WTC11 (cell line): ENCODE results near the gene NEDD4. TPM values are rescaled to one million over a fixed set of nuclear protein-coding genes. Genes with fewer than 3 reads are reported as not detected.
"Not testable (repeated sequence)": the region's sequence is repeated elsewhere in the genome, so short reads cannot be mapped to it uniquely, and the experiment has no call there.

ENCODE experiments used
- ATAC-seq: fragments of 200-7000 bp; cut with Tn5 transposase; 2 replicates; pipeline ENCODE4 v1.10.0; 2021; ENCODE audit warnings: mild to moderate bottlenecking, moderate library complexity
- CTCF ChIA-PET: fragments of 300-600 bp; sonication (Branson Sonifier 250); formaldehyde crosslinking; loops from one replicate; lab custom pipeline; 2021; ENCODE audit warnings: antibody characterized with exemption; lab: Charles Lee
- POLR2A ChIA-PET: fragments of 350-600 bp; sonication (Branson Sonifier 250); formaldehyde crosslinking; loops from one replicate; lab custom pipeline; 2021; ENCODE audit warnings: antibody characterized with exemption; lab: Charles Lee
- DNase-seq: peaks from one replicate; pipeline ENCODE4 v3.0.0; 2021; ENCODE audit warnings: low spot score
- H3K27ac Mint-ChIP-seq: 2 replicates; pipeline ENCODE4 v1.8.0; 2021; ENCODE audit warnings: mixed read lengths
- H3K27me3 Mint-ChIP-seq: 2 replicates; pipeline ENCODE4 v1.8.0; 2021; ENCODE audit warnings: low read depth, mild to moderate bottlenecking, moderate library complexity, mixed read lengths
- H3K36me3 Mint-ChIP-seq: 2 replicates; pipeline ENCODE4 v1.8.0; 2021; ENCODE audit warnings: mixed read lengths
- H3K4me1 Mint-ChIP-seq: 2 replicates; pipeline ENCODE4 v1.8.0; 2022; ENCODE audit warnings: mixed read lengths
- H3K4me3 Mint-ChIP-seq: 2 replicates; pipeline ENCODE4 v1.8.0; 2021; ENCODE audit warnings: mild to moderate bottlenecking, moderate library complexity, mixed read lengths
- H3K9me3 Mint-ChIP-seq: 2 replicates; pipeline ENCODE4 v1.8.0; 2021; ENCODE audit warnings: mixed read lengths
- ATF1 ChIP-seq: sonication (generic); formaldehyde crosslinking; IDR thresholded peaks from 2 replicates; pipeline ENCODE4 v1.8.1; 2023; ENCODE audit warnings: mild to moderate bottlenecking, moderate library complexity, missing genetic modification reagents
- ATF6 ChIP-seq: sonication (generic); formaldehyde crosslinking; IDR thresholded peaks from 2 replicates; pipeline ENCODE4 v1.8.1; 2023; ENCODE audit warnings: mild to moderate bottlenecking, missing genetic modification reagents
- E2F5 ChIP-seq: sonication (generic); formaldehyde crosslinking; IDR thresholded peaks from 2 replicates; pipeline ENCODE4 v1.8.1; 2022; ENCODE audit warnings: mild to moderate bottlenecking, moderate library complexity, missing genetic modification reagents
- ESRRA ChIP-seq: sonication (generic); formaldehyde crosslinking; IDR thresholded peaks from 2 replicates; pipeline ENCODE4 v1.8.1; 2022; ENCODE audit warnings: mild to moderate bottlenecking, missing genetic modification reagents, borderline replicate concordance
- FOXJ3 ChIP-seq: sonication (generic); formaldehyde crosslinking; IDR thresholded peaks from 2 replicates; pipeline ENCODE4 v1.9.0; 2021; ENCODE audit warnings: missing genetic modification reagents, mild to moderate bottlenecking, borderline replicate concordance
- GABPB1 ChIP-seq: sonication (generic); formaldehyde crosslinking; IDR thresholded peaks from 2 replicates; pipeline ENCODE4 v1.8.1; 2023; ENCODE audit warnings: mild to moderate bottlenecking, missing genetic modification reagents
- IRF2 ChIP-seq: sonication (generic); formaldehyde crosslinking; IDR thresholded peaks from 2 replicates; pipeline ENCODE4 v1.8.0; 2022; ENCODE audit warnings: low read depth, missing genetic modification reagents, borderline replicate concordance
- JAZF1 ChIP-seq: fragments of 250-450 bp; sonication (Bioruptor Pico); IDR thresholded peaks from 2 replicates; pipeline ENCODE4 v1.9.0; 2021; ENCODE audit warnings: moderate library complexity, mild to moderate bottlenecking, inconsistent platforms
- JUN ChIP-seq: sonication (generic); formaldehyde crosslinking; IDR thresholded peaks from 2 replicates; pipeline ENCODE4 v1.8.0; 2023; ENCODE audit warnings: mild to moderate bottlenecking, missing genetic modification reagents
- MAX ChIP-seq: sonication (generic); formaldehyde crosslinking; IDR thresholded peaks from 2 replicates; pipeline ENCODE4 v1.8.0; 2022; ENCODE audit warnings: mild to moderate bottlenecking, missing genetic modification reagents
- NFE2L1 ChIP-seq: sonication (generic); formaldehyde crosslinking; IDR thresholded peaks from 2 replicates; pipeline ENCODE4 v1.8.1; 2023; ENCODE audit warnings: missing genetic modification reagents
- NR1H2 ChIP-seq: sonication (generic); formaldehyde crosslinking; IDR thresholded peaks from 2 replicates; pipeline ENCODE4 v1.9.0; 2021; ENCODE audit warnings: mild to moderate bottlenecking, moderate library complexity, missing genetic modification reagents
- NR2C2 ChIP-seq: sonication (generic); formaldehyde crosslinking; IDR thresholded peaks from 2 replicates; pipeline ENCODE4 v1.8.0; 2022; ENCODE audit warnings: mild to moderate bottlenecking, missing genetic modification reagents
- NR3C1 ChIP-seq: sonication (generic); formaldehyde crosslinking; conservative IDR thresholded peaks from 2 replicates; pipeline ENCODE4 v1.8.1; 2023; ENCODE audit warnings: low read depth, mild to moderate bottlenecking, missing genetic modification reagents
- RELA ChIP-seq: sonication (generic); formaldehyde crosslinking; IDR thresholded peaks from 2 replicates; pipeline ENCODE4 v1.8.1; 2022; ENCODE audit warnings: missing genetic modification reagents, mild to moderate bottlenecking, borderline replicate concordance
- SMAD3 ChIP-seq: sonication (generic); formaldehyde crosslinking; IDR thresholded peaks from 2 replicates; pipeline ENCODE4 v1.8.0; 2022; ENCODE audit warnings: missing genetic modification reagents, mild to moderate bottlenecking, borderline replicate concordance
- SOX15 ChIP-seq: fragments of 250-450 bp; sonication (Bioruptor Pico); IDR thresholded peaks from 2 replicates; pipeline ENCODE4 v1.9.0; 2021; ENCODE audit warnings: mild to moderate bottlenecking
- TEAD4 ChIP-seq: sonication (generic); formaldehyde crosslinking; IDR thresholded peaks from 2 replicates; pipeline ENCODE4 v1.8.0; 2022; ENCODE audit warnings: mild to moderate bottlenecking, missing genetic modification reagents
- ZNF532 ChIP-seq: fragments of 250-450 bp; sonication (Bioruptor Pico); IDR thresholded peaks from 2 replicates; pipeline ENCODE4 v1.9.0; 2021; ENCODE audit warnings: mild to moderate bottlenecking, borderline replicate concordance
- ZNF671 ChIP-seq: fragments of 250-450 bp; sonication (Bioruptor Pico); IDR thresholded peaks from 2 replicates; pipeline ENCODE4 v1.8.0; 2021; ENCODE audit warnings: mild to moderate bottlenecking
- total RNA-seq: library from RNA; stranded (reverse); gene quantifications from 3 replicates; pipeline ENCODE4 v1.2.3, GENCODE V29; 2021

NEDD4 gene
- total RNA-seq, 1 experiment from 2014 or later, result 4.5 TPM

GRCh38 chr15:55952501-55953274 lies 40.7 kb downstream of the NEDD4 start:
- peak; percentile 92 for TF ChIP-seq GABPB1 (CRISPR knock-in tag)
- CTCF ChIA-PET, ATAC-seq, H3K27me3 Mint-ChIP-seq, H3K27ac Mint-ChIP-seq, H3K4me3 Mint-ChIP-seq, H3K9me3 Mint-ChIP-seq, H3K36me3 Mint-ChIP-seq, DNase-seq, H3K4me1 Mint-ChIP-seq: not testable (repeated sequence)
- POLR2A ChIA-PET, result interaction anchor here (0.6 kb wide), 1 partner anchor 17 kb away, joined by 3 read pairs; no protein-coding TSS in a partner anchor

- H3K27ac Mint-ChIP-seq, H3K36me3 Mint-ChIP-seq, H3K27me3 Mint-ChIP-seq, ATAC-seq, H3K4me1 Mint-ChIP-seq, H3K4me3 Mint-ChIP-seq, POLR2A ChIA-PET, DNase-seq, CTCF ChIA-PET: not testable (repeated sequence)
- peaks cover 17% of the 10 kb centered on the region for H3K9me3 Mint-ChIP-seq
- peak; percentile 58; the same call in 1 of the 2 replicates for TF ChIP-seq GABPB1 (CRISPR knock-in tag)
Observed at GRCh38 chr15:55944606-55945005, 48.8 kb downstream of the NEDD4 start.

GRCh38 chr15:55942332-55942731 lies 51.1 kb downstream of the NEDD4 start:
- ATAC-seq, result no peak
- ChIA-PET CTCF (no interaction called here), POLR2A (no interaction called here)
- H3K4me1 Mint-ChIP-seq, result no peaks in the 10 kb centered on the region
- TF ChIP-seq ATF1 (CRISPR knock-in tag) (no peak), NR1H2 (no peak), SMAD3 (CRISPR knock-in tag) (no peak), NFE2L1 (CRISPR knock-in tag) (no peak), ZNF532 (no peak), NR2C2 (CRISPR knock-in tag) (no peak), ESRRA (no peak), JUN (no peak), IRF2 (CRISPR knock-in tag) (no peak), FOXJ3 (CRISPR knock-in tag) (no peak), RELA (CRISPR knock-in tag) (no peak), SOX15 (CRISPR knock-in tag) (no peak), E2F5 (CRISPR knock-in tag) (no peak), ATF6 (CRISPR knock-in tag) (no peak), NR3C1 (no peak), TEAD4 (CRISPR knock-in tag) (no peak), MAX (CRISPR knock-in tag) (no peak), ZNF671 (CRISPR knock-in tag) (no peak), JAZF1 (CRISPR knock-in tag) (no peak), GABPB1 (CRISPR knock-in tag) (no peak)
- peaks cover 25% of the 10 kb centered on the region for H3K9me3 Mint-ChIP-seq
- H3K27me3 Mint-ChIP-seq, result peaks cover 5% of the 10 kb centered on the region; the same call in 1 of the 2 replicates
- H3K27ac Mint-ChIP-seq, result no peak overlapping the region
- H3K4me3 Mint-ChIP-seq, result no peak overlapping the region
- DNase-seq, result no peak
- peaks cover 4% of the 10 kb centered on the region for H3K36me3 Mint-ChIP-seq
